Fibroblast of mammary gland (primary cell): Measurements from ENCODE around the gene TUBAL3.
A peak's percentile ranks its signal among the peaks of the same experiment; 100 is the strongest.

Experiments
- DNase-seq: peaks from one replicate; pipeline ENCODE4 v3.0.0-alpha.2; 2010; ENCODE audit warnings: low read depth
- H3K4me3 ChIP-seq: 2 replicates; pipeline ENCODE4 v1.5.1; 2011; ENCODE audit warnings: low read depth, mild to moderate bottlenecking, low read length, moderate library complexity; ENCODE audit not compliant: control insufficient read depth
- TF ChIP-seq, protein P1 (sequence below): conservative IDR thresholded peaks from 2 replicates; pipeline ENCODE4 v1.5.1; 2011; ENCODE audit warnings: low read depth, low read length, inconsistent platforms; ENCODE audit not compliant: control insufficient read depth, insufficient read depth

The TUBAL3 gene

DNA sequence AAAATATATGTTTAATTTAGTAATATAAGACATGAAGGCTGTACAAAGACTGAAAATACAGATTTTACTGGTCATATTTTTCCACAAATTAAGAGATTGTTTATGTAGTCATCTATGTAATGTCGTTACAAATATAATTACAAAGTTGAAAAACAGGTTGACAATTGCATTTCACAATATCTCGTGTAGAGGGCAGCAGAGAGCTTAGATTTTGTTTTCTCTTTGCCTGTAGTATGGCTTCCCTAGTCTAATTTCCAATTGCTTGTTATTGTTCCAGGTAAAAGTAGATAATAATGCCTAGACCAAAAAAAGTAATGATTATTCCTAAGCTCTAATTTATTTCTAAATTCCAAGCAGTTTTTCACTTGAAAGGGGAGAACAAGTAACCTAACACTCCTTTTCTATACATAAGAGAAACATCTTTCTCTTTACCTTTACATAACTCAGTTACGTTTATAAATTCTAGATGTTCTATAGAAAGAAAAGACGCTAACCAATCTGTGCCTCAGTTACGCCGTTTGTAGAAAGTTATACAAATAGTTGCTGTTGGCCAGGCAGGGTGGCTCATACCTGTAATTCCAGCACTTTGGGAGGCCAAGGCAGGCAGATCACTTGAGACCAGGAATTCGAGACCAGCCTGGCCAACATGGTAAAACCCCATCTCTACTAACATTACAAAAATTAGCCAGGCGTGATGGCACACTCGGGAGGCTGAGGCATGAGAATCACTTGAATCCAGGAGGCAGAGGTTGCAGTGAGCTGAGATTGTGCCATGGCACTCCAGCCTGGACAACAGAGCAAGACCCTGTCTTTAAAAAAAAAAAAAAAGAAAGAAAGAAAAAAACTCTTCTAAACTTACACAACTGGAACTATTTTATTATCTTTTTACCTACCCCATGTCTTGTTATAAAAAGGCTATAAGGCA, 37.7 kb upstream of the TUBAL3 start:
- TF ChIP-seq, protein P1, sequence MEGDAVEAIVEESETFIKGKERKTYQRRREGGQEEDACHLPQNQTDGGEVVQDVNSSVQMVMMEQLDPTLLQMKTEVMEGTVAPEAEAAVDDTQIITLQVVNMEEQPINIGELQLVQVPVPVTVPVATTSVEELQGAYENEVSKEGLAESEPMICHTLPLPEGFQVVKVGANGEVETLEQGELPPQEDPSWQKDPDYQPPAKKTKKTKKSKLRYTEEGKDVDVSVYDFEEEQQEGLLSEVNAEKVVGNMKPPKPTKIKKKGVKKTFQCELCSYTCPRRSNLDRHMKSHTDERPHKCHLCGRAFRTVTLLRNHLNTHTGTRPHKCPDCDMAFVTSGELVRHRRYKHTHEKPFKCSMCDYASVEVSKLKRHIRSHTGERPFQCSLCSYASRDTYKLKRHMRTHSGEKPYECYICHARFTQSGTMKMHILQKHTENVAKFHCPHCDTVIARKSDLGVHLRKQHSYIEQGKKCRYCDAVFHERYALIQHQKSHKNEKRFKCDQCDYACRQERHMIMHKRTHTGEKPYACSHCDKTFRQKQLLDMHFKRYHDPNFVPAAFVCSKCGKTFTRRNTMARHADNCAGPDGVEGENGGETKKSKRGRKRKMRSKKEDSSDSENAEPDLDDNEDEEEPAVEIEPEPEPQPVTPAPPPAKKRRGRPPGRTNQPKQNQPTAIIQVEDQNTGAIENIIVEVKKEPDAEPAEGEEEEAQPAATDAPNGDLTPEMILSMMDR: peak; percentile 80
- no peak overlapping the region for H3K4me3 ChIP-seq
- DNase-seq: peak; percentile 68

DNA sequence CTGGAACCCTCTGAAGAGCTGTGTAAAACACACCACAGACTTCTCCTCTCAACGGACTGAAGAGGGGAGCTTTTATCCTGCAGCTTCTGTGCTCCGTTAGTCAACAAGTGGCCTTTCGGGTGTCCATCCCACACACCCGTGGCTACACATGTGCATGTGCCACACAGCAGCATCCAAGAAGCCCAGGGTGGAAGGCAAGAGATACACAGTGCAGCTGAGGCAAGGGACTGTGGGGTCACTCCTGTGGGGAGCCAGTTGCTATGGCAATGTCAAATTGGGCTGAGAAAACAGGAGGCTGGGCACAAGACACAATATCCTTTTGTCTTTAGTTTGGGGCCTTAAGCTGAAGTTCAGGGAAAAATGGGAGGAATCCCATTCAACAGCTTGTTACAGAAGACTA, 36.5 kb upstream of the TUBAL3 start:
- TF ChIP-seq, protein P1: no peak
- no peak overlapping the region for H3K4me3 ChIP-seq
- no peak for DNase-seq

DNA sequence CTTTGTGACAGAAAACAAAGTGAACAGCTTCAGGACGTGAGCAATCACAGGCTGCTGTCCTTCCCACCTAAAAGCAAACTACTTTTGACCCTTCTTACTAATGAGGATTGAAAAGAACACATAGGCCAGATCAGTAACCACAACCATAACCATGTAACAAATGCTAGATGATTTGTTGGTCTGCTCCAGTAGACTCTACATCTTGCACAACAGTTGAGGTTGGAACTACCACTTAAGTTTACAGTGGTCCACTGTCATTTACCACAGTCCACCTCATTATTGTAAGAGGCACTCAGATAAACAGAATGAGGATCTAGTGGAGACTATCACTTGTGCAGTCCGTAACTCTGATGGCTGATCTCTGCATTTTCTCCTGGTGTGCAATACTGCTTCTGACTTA, 35.6 kb upstream of the TUBAL3 start:
- TF ChIP-seq, protein P1: no peak
- H3K4me3 ChIP-seq: no peak overlapping the region
- DNase-seq: no peak

DNA sequence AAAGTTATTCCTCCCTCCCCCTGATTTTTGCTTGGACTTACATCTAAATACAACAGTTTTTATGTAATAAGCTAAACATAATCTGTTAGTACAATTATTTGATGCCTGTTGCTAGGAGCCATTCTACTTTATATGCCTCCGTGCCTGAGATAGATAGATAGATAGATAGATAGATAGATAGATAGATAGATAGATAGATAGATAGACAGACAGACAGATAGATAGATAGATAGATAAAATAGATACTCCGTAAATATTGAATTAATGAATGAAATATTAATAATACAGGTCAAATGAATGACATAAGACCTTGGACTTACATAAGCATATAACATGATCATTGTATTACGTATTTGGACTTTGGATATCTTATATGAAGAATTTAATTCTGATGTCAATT, 30.7 kb upstream of the TUBAL3 start:
- TF ChIP-seq, protein P1: no peak
- DNase-seq: no peak
- no peak overlapping the region for H3K4me3 ChIP-seq

DNA sequence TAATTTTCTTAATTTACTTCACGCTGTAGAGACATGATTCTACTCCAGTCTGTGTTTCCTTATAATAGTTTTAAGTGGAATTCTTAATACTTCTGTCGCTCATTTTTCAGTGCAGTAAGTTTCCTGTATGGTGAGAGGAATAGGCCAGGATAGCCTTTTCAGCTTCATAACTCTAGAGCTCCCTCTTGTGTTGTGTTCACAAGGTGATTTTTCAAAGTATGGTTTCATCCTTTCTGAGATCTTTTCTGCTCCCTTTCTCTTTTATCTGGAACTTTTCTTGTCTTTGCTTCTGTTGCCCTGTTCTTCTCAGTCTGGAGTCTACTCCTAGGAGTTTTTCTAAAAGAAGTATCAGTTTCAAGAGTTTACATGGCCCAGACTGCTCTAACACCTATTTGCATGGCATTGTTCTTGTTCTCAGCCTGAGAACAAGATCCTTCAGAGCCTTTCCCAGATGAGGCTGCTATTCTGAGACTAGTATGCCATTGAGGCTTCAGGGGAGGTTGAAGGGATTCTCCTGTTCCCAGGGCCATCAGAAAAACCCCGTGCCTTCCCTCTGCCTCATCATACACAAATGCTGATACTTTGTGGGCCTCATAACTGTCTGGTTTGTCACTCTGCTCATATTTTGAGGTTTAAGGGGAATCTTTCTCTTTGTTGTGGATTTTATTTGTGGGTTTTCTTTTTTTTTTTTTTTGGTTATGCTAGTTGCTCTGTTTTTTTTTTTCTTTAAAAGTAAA, 29.6 kb upstream of the TUBAL3 start:
- TF ChIP-seq, protein P1: peak; percentile 76
- peak; percentile 70 for DNase-seq

DNA sequence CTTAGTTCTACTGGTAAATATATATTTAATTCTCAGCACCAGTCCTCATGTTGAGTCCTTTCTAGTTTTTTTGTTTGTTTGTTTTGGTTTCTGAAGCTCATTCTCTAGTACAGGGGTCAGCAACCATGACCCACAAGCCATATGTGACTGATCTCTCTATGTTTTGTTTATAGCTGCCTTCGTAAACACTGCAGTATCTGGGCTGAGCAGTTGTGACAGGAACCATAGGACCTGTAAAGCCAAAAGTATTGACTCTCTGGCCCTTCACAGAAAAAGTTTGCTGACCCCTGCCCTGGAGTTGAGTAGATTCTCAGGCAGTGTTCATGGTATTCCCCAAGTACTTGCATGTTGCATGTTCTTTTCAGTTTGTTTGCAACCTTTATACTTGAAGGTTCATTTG, 28.6 kb upstream of the TUBAL3 start:
- no peak for DNase-seq
- H3K4me3 ChIP-seq: no peak overlapping the region
- TF ChIP-seq, protein P1: no peak

More for the DNA sequence above, 29.6 kb upstream of the TUBAL3 start:
- no peak overlapping the region for H3K4me3 ChIP-seq
